GM18867 (cell line): ENCODE measurements around the gene PSAP.
A peak's percentile ranks its signal among the peaks of the same experiment; 100 is the strongest.
"Not testable (repeated sequence)": the region's sequence is repeated elsewhere in the genome, so short reads cannot be mapped to it uniquely, and the experiment has no call there.

Experiments used
- ATAC-seq: cut with Tn5 transposase; IDR thresholded peaks from one replicate; pipeline ENCODE4 v1.9.1; 2021; ENCODE audit warnings: mild to moderate bottlenecking, moderate library complexity; ENCODE audit not compliant: unreplicated experiment

The PSAP gene

GRCh38 chr10:71874680-71875354 lies 23.8 kb upstream of the PSAP start:
- ATAC-seq, result not testable (repeated sequence)

DNA sequence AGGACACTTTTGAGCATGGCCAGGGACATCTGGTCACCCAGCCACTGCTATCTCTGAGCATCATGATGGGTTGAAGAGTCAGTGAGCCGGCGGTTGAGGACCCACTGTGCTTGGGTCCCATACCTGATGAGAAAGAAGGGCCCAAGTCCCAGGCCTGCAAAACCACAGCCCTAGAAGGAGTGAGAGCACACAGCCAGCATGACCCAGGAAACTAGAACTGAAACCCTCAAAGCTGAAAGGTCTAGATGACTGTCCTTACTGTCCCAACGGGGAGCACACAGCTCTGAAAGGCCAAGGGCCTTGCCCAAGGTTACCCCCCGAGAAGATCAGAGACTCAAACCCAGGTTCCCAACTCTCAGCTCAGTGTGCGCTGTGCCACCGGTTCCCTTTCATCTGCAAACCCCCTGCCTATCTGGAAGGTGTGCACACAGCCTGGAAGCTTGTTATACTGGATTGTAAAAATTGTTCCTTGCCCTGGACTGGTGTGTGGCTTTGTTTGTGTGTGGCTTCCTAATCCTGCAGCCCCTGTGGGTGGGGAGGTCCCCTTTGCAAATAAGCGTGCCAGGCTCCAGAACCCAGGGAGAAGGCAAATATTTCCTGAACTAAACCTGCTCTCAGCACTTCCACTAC lies 22.6 kb upstream of the PSAP start:
- ATAC-seq, result peak; percentile 91

- ATAC-seq, result not testable (repeated sequence)
Measured at GRCh38 chr10:71869601-71870000, 18.6 kb upstream of the PSAP start.

GRCh38 chr10:71868192-71868697 lies 17.2 kb upstream of the PSAP start:
- ATAC-seq, result no peak

DNA sequence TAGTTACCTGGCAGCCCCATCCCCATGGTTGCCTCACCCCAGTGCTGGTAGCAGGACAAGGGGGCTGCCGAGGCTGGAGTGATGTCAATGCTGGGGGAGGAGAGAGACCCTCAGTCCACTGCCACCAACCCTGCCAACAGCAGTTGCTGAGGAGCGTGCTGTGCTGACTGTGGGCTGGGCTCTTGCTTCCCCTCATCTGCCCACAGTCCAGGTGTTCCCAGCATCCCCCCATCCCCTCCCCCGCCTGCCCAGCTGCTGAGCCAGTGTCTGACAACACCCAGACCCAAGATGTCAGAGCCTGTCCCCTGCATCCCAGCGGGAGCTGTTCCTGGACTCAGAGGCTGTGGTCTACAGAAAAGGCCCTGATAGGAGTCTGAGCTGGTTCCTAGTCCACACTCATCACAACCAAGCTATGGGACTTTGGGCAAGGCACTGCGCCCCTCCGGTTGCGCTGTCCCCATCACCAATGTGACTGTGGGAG lies 14.6 kb upstream of the PSAP start:
- ATAC-seq, result no peak

GRCh38 chr10:71864911-71865361 lies 13.9 kb upstream of the PSAP start:
- ATAC-seq, result no peak

GRCh38 chr10:71863203-71863602 lies 12.2 kb upstream of the PSAP start:
- no peak for ATAC-seq

GRCh38 chr10:71860243-71861029 lies 9.4 kb upstream of the PSAP start:
- no peak for ATAC-seq

GRCh38 chr10:71857934-71858890 lies 7.2 kb upstream of the PSAP start:
- no peak for ATAC-seq

DNA sequence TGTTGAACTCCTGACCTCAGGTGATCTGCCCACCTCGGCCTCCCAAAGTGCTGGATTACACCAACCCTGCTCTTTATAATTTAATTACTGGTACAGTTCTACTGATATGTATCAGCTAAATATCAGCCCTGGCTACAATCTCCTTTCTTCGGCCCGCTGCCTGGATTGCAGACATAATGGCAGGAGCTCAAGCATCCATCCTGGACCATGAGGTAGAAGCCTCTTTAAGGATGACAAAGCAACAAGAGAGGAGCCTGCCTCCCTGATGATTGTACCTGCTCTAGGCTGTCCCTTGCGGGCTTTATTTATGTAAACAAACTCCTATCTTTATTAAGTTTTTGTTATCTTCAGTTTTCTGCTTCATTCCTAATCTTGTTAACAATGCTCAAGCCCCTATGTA lies 5.6 kb upstream of the PSAP start:
- ATAC-seq, result no peak

- ATAC-seq, result no peak
Measured at GRCh38 chr10:71854031-71854430, 3.0 kb upstream of the PSAP start.

GRCh38 chr10:71852355-71852937 lies 1.4 kb upstream of the PSAP start:
- ATAC-seq, result no peak

- peak; percentile 21 for ATAC-seq
Measured at GRCh38 chr10:71851465-71852095, 529 bp upstream of the PSAP start.

DNA sequence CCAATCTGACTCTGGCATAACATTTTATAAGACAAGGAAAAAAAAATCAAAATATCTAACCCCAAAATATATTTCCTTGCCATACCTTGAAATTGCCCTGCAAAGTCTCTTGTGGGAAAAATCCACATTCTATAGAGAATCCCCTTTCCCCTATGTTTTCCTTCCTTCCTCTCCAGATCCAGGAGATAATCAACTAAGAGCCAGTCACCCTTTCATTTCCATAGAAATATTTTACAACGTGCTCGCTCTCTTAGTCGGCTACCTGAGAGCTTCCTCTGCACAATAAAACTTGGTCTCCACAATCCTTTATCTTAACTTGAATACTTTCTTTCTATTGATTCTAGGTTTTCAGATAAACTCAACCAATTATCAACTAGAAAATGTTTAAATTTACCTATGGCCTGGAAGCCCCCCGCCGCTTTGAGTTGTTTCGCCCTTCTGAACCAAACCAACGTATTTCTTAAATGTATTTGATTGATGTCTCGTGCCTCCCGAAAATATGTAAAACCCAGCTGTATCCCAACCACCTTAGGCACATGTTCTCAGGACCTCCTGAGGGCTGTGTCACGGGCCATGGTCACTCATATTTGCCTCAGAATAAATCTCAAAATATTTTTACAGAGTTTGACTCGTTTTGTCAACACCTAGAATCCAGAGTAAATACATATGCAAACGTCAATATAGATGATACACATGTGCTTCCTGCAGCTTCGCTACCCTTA lies 869 bp downstream of the PSAP start:
- no peak for ATAC-seq

- no peak for ATAC-seq
Measured at GRCh38 chr10:71849461-71849908, 1.6 kb downstream of the PSAP start.

- no peak for ATAC-seq
Measured at GRCh38 chr10:71848325-71849275, 2.5 kb downstream of the PSAP start.

DNA sequence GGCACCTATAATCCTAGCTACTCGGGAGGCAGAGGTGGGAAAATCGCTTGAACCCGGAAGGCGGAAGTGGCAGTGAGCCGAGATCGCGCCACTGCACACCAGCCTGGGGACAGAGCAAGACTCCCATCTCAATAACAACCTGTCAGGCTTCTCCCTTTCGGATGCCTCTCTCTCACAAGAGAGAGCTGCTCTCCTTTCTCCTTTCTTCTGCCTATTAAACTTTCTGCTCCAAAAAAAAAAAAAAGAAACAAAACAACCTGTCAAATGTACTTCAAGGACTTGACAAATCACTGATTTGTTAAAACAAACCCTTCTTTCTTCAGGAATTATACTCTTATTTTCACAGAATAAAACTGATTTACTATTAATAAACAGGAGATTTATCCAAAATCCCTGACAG lies 3.6 kb downstream of the PSAP start:
- ATAC-seq, result no peak

GRCh38 chr10:71846816-71847215 lies 4.2 kb downstream of the PSAP start:
- ATAC-seq, result no peak
